Breast epithelium (tissue), 4 donors: ENCODE data around the gene ANAPC2. TPM values are rescaled to one million over a fixed set of nuclear protein-coding genes. Genes with fewer than 3 reads are reported as not detected.
A peak's percentile ranks its signal among the peaks of the same experiment; 100 is the strongest.

Experiments
- DNase-seq, 2 donors: peaks; one replicate each; pipeline ENCODE4 v3.0.0-alpha.2; 2019; ENCODE audit warnings: low spot score in 2 of 2
- H3K27ac ChIP-seq, 2 donors: fragments of 200-600 bp; sonication (generic) in 1 of 2; one replicate each; pipeline ENCODE4 v1.5.1; 2016 to 2019; ENCODE audit warnings: mild to moderate bottlenecking in 1 of 2
- H3K27me3 ChIP-seq, 2 donors: fragments of 200-600 bp; sonication (generic) in 1 of 2; one replicate each; pipeline versions ENCODE4 v1.5.1 to v1.6.0; 2017 to 2019; ENCODE audit warnings: control low read depth in 1 of 2, mild to moderate bottlenecking in 1 of 2
- H3K36me3 ChIP-seq: fragments of 200-600 bp; one replicate; pipeline ENCODE4 v1.5.1; 2019
- H3K4me1 ChIP-seq, 2 donors: fragments of 200-600 bp; sonication (generic); one replicate each; pipeline ENCODE4 v1.5.1; 2016 to 2019; ENCODE audit warnings: control low read depth in 1 of 2
- H3K4me3 ChIP-seq, 3 donors: fragments of 200-600 bp; sonication (generic); 1 replicate in 2 of 3; 2 replicates in 1 of 3; pipeline ENCODE4 v1.5.1; 2016 to 2019; ENCODE audit warnings: mild to moderate bottlenecking in 3 of 3, moderate library complexity in 2 of 3
- H3K9me3 ChIP-seq, 2 donors: fragments of 200-600 bp; sonication (generic) in 1 of 2; one replicate each; pipeline ENCODE4 v1.5.1; 2016 to 2019; ENCODE audit warnings: control low read depth in 1 of 2
- POLR2A ChIP-seq: fragments of 450-650 bp; IDR thresholded peaks from one replicate; pipeline ENCODE4 v1.6.1; 2016; ENCODE audit warnings: antibody characterized with exemption, mild to moderate bottlenecking, moderate library complexity
- POLR2AphosphoS5 ChIP-seq, 3 donors: sonication (generic); formaldehyde crosslinking; IDR thresholded peaks; one replicate each; pipeline ENCODE4 v1.6.1; 2017; ENCODE audit warnings: antibody characterized with exemption in 3 of 3
- intact Hi-C: fragments of 100-400 bp; cut with DNase I; formaldehyde crosslinking; loops from one replicate; pipeline ENCODE4 v1.15.1; 2023; ENCODE audit warnings: low total_unique reads
- total RNA-seq, 3 donors: library from RNA; depleted of rRNA; stranded (reverse); fragments of >200 nt; gene quantifications; one replicate each; pipeline ENCODE4 v1.1.0, GENCODE V29; 2016
- TF ChIP-seq, protein P1 (sequence below), 3 donors: fragments of 450-650 bp; IDR thresholded peaks; one replicate each; pipeline ENCODE4 v1.5.1; 2016 to 2017; ENCODE audit warnings: antibody characterized with exemption in 3 of 3, mild to moderate bottlenecking in 3 of 3, moderate library complexity in 3 of 3

Gene ANAPC2, protein sequence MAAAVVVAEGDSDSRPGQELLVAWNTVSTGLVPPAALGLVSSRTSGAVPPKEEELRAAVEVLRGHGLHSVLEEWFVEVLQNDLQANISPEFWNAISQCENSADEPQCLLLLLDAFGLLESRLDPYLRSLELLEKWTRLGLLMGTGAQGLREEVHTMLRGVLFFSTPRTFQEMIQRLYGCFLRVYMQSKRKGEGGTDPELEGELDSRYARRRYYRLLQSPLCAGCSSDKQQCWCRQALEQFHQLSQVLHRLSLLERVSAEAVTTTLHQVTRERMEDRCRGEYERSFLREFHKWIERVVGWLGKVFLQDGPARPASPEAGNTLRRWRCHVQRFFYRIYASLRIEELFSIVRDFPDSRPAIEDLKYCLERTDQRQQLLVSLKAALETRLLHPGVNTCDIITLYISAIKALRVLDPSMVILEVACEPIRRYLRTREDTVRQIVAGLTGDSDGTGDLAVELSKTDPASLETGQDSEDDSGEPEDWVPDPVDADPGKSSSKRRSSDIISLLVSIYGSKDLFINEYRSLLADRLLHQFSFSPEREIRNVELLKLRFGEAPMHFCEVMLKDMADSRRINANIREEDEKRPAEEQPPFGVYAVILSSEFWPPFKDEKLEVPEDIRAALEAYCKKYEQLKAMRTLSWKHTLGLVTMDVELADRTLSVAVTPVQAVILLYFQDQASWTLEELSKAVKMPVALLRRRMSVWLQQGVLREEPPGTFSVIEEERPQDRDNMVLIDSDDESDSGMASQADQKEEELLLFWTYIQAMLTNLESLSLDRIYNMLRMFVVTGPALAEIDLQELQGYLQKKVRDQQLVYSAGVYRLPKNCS
- total RNA-seq = 10 to 100 TPM; 32.0 to 35.7 (median 32.9) TPM

GRCh38 chr9:137188490-137189296 lies at the start of gene ANAPC2, which contains the start of gene SSNA1:
TSS of gene ANAPC2 (minus strand) at chr9:137188560. CDS start at chr9:137188532, 28 bp downstream.
TSS of gene SSNA1 (plus strand) at chr9:137188676. CDS start at chr9:137188727, 51 bp downstream.
- peaks cover 28 to 31% of the 10 kb centered on the region in 2 donors for H3K4me1 ChIP-seq
- H3K9me3 ChIP-seq = no peaks in the 10 kb centered on the region
- no peaks in the 10 kb centered on the region for H3K27me3 ChIP-seq
- H3K27ac ChIP-seq = peak within 1 kb of the TSS; percentile 92 to 99
- peak; percentile 90 to 92 for DNase-seq
- H3K36me3 ChIP-seq = no peaks in the 10 kb centered on the region
- intact Hi-C loops = no loop called here
- peak within 1 kb of the TSS; percentile 96 to 100 (median 99) for H3K4me3 ChIP-seq
- TF ChIP-seq, protein P1, sequence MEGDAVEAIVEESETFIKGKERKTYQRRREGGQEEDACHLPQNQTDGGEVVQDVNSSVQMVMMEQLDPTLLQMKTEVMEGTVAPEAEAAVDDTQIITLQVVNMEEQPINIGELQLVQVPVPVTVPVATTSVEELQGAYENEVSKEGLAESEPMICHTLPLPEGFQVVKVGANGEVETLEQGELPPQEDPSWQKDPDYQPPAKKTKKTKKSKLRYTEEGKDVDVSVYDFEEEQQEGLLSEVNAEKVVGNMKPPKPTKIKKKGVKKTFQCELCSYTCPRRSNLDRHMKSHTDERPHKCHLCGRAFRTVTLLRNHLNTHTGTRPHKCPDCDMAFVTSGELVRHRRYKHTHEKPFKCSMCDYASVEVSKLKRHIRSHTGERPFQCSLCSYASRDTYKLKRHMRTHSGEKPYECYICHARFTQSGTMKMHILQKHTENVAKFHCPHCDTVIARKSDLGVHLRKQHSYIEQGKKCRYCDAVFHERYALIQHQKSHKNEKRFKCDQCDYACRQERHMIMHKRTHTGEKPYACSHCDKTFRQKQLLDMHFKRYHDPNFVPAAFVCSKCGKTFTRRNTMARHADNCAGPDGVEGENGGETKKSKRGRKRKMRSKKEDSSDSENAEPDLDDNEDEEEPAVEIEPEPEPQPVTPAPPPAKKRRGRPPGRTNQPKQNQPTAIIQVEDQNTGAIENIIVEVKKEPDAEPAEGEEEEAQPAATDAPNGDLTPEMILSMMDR (IDR thresholded peaks at IDR 0.05) = peak in 2 of 3 donors; percentile 8 to 27
- TF ChIP-seq POLR2A (peak; percentile 82), POLR2AphosphoS5 (IDR thresholded peaks at IDR 0.05) (peak; percentile 96 to 98 (median 97))

DNA sequence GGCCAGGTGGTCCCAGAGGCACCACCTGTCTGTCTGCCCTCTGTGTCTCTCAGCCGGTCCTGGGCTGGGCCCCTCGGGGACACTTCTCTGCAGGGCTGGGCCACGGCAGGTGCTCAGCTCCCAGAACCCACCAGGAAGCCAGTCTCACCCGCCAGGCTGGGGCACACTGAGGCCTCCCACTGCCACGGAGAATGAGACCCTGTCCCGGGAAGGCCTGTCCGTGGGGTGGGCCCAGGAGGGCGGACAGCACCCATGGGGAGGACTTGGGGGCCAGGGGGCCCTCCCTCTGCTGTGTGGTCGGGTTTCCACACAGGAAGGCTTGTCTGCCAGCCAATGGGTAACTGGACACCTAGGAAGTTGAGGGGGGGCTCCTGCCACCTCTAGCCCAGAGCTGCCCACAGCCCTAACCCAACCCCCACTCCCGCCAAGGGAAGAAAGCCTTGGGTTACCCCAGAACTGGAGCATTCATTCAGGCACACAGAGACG lies 48.6 kb upstream of the ANAPC2 start:
- peaks cover 0 to 21% of the 10 kb centered on the region in 2 donors for H3K4me1 ChIP-seq

DNA sequence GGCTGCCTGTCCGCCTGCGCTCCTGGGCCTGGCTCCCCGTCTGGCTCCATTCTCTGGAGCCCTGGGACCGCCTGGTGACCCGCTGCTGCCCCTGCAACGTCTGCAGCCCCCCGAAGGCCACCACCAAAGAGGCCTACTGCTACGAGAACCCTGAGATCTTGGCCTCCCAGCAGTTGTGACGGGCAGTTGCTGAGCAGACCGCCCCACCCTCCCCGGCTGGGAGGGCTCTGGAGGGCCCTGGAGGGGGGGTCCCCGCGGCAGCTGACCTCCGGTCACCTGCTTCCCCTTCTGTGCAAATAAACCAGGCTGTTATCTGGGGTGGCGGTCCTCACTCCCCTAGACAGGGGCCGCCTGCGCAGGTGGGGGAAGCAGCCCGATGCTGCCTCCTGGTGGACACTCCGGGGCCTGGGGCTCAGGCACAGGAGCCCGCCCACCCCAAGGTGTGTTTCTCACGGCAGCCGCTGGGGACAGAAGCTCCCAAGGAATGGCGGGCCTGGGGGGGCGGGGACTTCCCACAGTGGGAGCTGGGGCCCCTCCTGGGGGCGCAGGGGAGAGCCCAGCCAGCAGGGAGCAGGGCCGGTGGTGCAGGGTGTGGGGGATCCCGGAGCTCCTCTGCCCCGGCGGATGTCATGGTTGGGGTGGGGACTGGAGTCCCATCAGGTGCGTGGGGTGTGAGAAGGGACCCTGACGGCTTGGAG lies 48.0 kb upstream of the ANAPC2 start:
- intact Hi-C loops = loop anchor here (10.0 kb wide), 1 partner anchor 122 kb away; the partner anchor contains the start of gene DPP7
- no peaks in the 10 kb centered on the region for H3K36me3 ChIP-seq
- peak; percentile 76 to 93 for DNase-seq
- H3K27me3 ChIP-seq = peaks cover 23 to 46% of the 10 kb centered on the region in 2 donors
- H3K27ac ChIP-seq = peak overlapping the region; percentile 80
- H3K9me3 ChIP-seq = no peaks in the 10 kb centered on the region
- H3K4me3 ChIP-seq = peak overlapping the region in 2 of 3 donors; percentile 11 to 46
- H3K4me1 ChIP-seq = peaks cover 0 to 21% of the 10 kb centered on the region in 2 donors
- TF ChIP-seq POLR2A (no peak), POLR2AphosphoS5 (IDR thresholded peaks at IDR 0.05) (no peak)
- TF ChIP-seq, protein P1 (IDR thresholded peaks at IDR 0.05) = peak; percentile 94 to 99 (median 99)

More for the DNA sequence above, 48.6 kb upstream of the ANAPC2 start:
- H3K27me3 ChIP-seq = peaks cover 23 to 40% of the 10 kb centered on the region in 2 donors
- no peaks in the 10 kb centered on the region for H3K9me3 ChIP-seq
- no peak for DNase-seq
- intact Hi-C loops = loop anchor here (10.0 kb wide), 1 partner anchor 122 kb away; the partner anchor contains the start of gene DPP7
- TF ChIP-seq POLR2A (no peak), POLR2AphosphoS5 (IDR thresholded peaks at IDR 0.05) (no peak)
- TF ChIP-seq, protein P1 (IDR thresholded peaks at IDR 0.05) = no peak
- H3K27ac ChIP-seq = peak overlapping the region; percentile 80
- no peaks in the 10 kb centered on the region for H3K36me3 ChIP-seq
- peak overlapping the region in 2 of 3 donors; percentile 11 to 46 for H3K4me3 ChIP-seq
